HPDE6-E6E7 (cell line): ENCODE data around the gene CAPZA2.

Experiments
- DNase-seq: peaks from one replicate; pipeline ENCODE4 v3.0.0; 2011; ENCODE audit warnings: missing footprints; ENCODE audit errors: extremely low spot score

CAPZA2 gene

GRCh38 chr7:116861717-116862116 is 670 bp upstream of the CAPZA2 start:
- no peak for DNase-seq

- DNase-seq, result peak; percentile 9
These were observed 724 bp downstream of the CAPZA2 start for GRCh38 chr7:116862951-116863670.

DNA sequence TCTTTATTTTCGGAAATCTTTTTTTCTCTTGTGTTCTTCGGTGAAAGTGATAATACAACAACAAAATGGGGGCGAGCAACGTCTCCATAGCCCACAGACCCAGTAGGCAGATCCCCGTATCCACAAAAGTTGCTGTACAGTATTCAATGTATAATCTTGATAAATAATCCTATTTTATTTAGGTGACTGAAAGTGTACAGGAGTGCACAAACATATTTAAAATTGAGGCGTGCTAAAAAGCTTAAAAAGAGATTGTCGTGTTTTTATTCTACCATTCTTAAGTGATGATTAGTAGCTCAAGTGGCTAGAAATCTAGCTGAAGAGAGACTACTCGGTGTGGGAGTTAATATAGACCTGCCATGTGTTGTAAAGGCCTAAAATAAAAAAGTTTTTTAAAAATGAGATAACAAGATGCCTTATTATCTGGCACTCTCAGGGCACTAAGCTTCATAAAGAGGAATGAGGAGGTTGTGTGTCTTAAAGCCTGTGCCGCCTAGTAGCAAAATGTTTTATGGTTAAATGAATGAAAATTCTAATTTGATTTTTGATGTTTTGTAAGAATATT is 1.6 kb downstream of the CAPZA2 start:
- DNase-seq, result no peak

GRCh38 chr7:116871061-116871700 is 8.8 kb downstream of the CAPZA2 start:
- no peak for DNase-seq

DNA sequence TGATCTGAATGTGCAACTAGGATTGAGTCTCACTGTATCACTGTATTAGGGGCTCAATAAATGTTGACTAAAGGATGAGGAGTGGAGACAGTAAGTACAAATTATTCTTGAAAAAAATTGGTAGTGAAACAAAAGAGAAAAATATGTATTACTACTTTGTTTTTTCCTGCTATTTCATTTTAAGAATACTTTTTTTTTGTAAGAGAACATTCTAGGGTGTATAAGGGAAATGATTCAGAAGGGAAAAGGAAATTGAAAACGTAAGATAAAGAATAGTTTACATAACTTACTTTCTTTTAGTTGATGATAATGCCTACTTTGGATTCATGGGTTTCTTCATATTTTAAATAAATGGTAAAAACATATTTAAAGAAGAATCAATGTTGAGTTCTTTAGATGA is 9.6 kb downstream of the CAPZA2 start:
- DNase-seq, result no peak

DNA sequence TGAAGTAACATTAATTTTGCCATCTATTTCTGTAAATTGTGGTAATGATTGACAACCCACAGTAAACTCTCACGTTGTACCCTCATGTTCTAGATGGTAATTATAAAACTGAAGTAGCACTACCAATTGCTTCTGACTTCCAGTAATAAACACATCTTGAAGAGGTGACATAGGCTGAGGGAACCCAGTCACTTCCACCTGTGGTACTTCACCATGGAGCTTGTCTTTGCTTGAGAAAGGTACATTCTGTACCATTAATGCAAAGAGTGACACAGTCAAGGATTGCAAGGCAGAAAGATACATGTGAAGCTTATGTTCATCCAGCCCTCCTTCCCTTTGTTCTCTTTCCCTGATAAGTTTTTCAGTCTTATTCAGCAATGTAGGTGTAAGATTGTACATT is 11.2 kb downstream of the CAPZA2 start:
- no peak for DNase-seq

GRCh38 chr7:116876664-116877442 is 14.5 kb downstream of the CAPZA2 start:
- no peak for DNase-seq

GRCh38 chr7:116877443-116878217 is 15.2 kb downstream of the CAPZA2 start:
- DNase-seq, result no peak

GRCh38 chr7:116884691-116885090 is 22.3 kb downstream of the CAPZA2 start:
- no peak for DNase-seq

DNA sequence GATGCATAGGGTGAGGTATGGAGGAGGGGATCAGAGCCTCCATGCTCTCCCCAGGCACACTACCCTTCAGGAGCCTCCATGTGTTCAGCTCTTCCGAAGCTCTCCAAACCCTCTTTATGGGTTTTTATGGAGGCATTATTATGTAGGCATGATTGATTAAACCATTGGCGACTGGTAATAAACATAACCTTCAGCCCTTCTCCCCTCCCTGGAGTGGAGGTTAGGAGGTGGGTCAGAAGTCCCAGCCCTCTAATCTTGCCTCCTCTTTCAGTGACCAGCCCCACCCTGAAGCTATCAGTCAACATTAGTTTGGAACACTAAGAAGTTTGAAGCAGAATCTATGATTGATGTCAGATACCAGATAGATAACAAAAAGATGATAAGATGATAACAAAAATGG is 23.3 kb downstream of the CAPZA2 start:
- no peak for DNase-seq

- DNase-seq, result no peak
These were observed 24.3 kb downstream of the CAPZA2 start for GRCh38 chr7:116886543-116887156.

DNA sequence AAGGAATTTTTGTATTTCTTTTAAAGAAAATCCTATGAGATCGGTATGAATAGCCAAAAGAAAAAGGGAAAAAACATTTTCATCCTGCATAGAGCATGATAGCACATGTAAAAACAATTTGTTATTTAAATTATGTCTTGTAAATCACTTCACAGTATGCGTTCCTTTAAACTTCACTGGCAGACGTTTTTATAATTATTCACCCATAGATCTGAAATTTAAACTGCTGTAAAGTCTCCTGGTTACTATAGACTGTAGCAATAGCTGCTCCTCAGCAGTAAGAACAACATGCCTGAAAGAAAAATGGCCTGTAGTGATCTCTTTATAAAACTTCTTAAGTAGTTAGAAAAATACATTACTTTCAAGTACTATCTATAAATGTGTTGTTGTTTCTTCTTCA is 26.5 kb downstream of the CAPZA2 start:
- no peak for DNase-seq

DNA sequence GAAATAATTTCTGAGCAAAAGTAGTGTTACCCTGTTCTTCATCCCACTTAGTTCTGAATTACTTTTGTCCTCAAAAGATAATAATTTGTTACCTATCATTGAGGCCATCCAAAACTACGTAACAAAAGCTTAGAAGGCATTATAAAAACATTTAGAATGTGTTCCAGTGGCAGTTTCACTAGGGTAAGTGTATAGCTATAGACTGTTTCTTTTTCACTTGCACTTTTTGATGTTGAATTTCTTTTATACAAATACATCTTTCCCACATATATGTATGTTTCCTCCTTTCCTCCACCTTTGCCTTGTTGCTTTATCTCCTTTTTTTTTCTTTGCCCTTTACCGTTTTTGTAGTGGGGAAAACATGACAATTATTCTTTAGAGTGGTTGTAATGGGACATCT is 33.5 kb downstream of the CAPZA2 start:
- DNase-seq, result no peak

DNA sequence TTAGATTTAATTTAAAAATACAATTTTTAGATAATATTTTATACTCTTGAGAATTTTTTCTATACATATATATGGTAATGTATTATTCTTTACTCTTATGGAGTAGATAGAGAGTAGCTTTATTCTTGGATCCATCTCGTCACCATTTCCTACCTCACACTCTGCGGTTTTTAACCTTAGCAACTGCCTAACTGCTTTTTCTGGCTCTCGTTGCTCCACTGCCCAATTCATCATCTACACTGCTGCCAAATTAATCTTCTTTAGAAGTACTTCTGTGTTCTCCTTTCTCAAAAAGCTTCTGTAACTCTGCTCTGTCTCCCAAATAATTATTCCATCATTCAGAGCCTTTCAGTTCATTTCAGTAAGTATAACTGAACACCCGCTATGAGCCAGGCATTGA is 35.3 kb downstream of the CAPZA2 start:
- DNase-seq, result no peak

DNA sequence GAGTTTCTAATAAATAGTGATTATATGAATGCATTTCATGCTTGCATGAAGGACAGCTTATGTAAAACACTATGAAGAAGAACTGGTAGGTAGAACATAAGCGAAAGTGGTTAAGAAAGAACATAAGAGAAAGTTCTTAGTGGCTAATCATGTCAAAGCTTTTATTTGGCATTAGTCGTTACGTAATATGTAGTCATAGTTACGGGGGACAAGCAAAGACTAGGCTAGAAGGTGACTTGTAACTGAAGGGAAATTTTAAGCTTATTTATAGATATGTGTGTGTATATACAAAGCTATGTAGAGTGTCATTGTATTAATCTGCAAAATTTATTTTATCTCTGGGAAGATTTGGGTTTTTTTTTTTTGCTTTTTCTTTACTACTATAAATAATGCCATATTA is 36.9 kb downstream of the CAPZA2 start:
- no peak for DNase-seq

- no peak for DNase-seq
These were observed 38.8 kb downstream of the CAPZA2 start for GRCh38 chr7:116901143-116901542.

GRCh38 chr7:116902867-116903266 is 40.5 kb downstream of the CAPZA2 start:
- DNase-seq, result no peak

DNA sequence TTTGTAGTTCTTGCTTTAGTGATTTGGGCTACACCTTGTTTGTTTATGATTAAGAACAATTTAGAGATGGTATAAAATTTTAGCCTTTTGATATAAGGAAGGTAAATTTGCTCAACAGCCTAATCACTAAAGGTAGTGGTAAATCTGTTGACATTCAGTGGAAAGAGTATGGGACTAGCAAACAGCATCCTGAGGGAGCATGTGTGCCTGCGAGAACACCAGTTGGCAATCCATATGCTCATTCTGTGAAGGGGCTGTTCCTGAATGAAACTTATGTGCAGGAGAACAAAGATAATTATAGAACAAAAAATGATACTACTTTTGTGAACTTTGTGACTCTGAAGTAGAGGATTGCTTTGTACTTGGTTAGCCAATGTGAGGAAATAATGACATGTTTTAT is 44.0 kb downstream of the CAPZA2 start:
- DNase-seq, result no peak

DNA sequence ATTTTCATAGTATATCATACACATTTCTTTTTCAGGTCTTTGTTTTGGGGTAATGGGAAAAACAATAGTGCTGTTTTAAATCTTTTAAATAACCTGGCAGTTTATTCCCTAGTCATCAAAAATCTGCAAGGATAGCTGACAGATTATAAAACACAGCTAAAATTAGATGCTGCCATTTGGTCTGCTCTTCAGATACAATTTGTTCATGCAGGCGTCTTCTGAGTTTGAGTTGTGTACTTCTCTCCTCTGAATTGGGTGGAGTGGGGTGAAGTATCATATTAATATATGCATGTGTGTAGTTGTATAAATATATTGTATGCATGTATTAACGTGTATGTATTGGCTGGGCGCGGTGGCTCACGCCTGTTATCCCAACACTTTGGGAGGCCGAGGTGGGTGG is 48.0 kb downstream of the CAPZA2 start:
- no peak for DNase-seq

DNA sequence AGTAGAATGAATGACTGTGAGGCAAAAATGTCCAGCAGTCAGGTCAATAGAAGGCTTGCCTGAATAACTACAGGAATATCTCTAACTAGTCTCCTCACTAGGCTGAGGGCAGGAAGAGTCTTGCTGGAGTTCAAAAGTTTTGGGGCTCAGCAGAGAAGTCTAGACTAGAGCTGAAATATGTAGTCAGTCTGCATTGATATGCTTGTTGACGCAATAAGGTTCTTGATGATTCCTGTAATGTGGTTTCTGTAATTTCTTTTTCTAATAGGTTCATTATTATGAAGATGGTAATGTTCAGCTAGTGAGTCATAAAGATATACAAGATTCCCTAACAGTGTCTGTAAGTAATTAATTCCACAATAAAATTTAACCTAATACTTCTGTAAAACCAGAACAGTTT is 49.4 kb downstream of the CAPZA2 start:
- no peak for DNase-seq

GRCh38 chr7:116912269-116912909 is 50.0 kb downstream of the CAPZA2 start:
- DNase-seq, result no peak
